ENCODE data around the gene CYTH3. TPM values are rescaled to one million over a fixed set of nuclear protein-coding genes. Genes with fewer than 3 reads are reported as not detected.

The CYTH3 gene
- total and polyA plus RNA-seq, 9 of the 15 experiments (the other 6 are each of a cell fraction or from before 2014, with no cell fraction given) = 0.25 to 15.2 (median 11.4) TPM

DNA sequence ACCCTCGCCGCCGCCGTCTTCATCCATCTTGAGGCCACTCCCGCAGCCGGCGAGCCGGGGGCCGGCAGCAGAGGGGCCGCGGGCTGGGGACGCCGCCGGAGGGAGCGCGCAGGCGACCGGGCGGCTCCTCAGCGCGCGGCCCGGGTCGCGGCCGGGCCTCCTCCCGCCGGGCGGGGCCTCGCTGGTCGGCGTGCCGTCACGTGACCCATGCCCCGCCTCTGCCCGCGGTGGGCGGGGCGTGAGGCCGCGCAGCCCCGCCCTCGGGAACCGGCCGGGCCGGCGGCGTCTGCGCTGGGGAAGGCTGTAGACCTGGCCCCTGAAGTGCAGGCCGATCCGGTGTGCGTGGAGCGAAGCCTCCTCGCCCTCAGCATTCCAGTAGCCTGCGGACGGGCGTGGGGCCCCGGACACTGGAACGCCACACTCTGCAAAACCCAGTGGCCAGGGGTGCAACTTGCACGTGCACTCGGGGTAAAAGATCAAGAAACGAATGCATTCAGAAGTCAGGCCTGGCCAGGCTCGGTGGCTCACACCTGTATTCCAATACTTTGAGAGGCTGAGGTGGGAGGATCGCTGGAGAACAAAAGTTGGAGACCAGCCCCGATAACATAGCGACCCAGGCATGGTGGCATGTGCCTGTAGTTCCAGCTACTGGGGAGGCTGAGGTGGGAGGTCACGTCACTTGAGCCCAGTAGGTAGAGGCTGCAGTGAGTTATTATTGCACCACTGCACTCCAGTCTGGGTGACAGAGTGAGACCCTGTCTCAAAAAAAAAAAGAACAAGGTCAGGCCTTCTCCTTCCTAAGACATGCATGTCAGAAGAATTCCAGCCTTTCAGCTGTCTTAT is at the start of gene CYTH3 (continued):
- TF ChIP-seq, protein P1, sequence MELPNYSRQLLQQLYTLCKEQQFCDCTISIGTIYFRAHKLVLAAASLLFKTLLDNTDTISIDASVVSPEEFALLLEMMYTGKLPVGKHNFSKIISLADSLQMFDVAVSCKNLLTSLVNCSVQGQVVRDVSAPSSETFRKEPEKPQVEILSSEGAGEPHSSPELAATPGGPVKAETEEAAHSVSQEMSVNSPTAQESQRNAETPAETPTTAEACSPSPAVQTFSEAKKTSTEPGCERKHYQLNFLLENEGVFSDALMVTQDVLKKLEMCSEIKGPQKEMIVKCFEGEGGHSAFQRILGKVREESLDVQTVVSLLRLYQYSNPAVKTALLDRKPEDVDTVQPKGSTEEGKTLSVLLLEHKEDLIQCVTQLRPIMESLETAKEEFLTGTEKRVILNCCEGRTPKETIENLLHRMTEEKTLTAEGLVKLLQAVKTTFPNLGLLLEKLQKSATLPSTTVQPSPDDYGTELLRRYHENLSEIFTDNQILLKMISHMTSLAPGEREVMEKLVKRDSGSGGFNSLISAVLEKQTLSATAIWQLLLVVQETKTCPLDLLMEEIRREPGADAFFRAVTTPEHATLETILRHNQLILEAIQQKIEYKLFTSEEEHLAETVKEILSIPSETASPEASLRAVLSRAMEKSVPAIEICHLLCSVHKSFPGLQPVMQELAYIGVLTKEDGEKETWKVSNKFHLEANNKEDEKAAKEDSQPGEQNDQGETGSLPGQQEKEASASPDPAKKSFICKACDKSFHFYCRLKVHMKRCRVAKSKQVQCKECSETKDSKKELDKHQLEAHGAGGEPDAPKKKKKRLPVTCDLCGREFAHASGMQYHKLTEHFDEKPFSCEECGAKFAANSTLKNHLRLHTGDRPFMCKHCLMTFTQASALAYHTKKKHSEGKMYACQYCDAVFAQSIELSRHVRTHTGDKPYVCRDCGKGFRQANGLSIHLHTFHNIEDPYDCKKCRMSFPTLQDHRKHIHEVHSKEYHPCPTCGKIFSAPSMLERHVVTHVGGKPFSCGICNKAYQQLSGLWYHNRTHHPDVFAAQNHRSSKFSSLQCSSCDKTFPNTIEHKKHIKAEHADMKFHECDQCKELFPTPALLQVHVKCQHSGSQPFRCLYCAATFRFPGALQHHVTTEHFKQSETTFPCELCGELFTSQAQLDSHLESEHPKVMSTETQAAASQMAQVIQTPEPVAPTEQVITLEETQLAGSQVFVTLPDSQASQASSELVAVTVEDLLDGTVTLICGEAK (IDR thresholded peaks at IDR 0.05) = 0 out of 2 replicates have a peak, but pooled peaks have one; percentile 38
- TF ChIP-seq, protein P1 (CRISPR knock-in tag; IDR thresholded peaks at IDR 0.05) = no peak
- TF ChIP-seq ZNF239 (CRISPR knock-in tag; IDR thresholded peaks at IDR 0.05) (no peak), TOE1 (IDR thresholded peaks at IDR 0.05; ENCODE audit: borderline replicate concordance) (peak; percentile 81; the same call in 1 of the 2 replicates), TOE1 (CRISPR knock-in tag; IDR thresholded peaks at IDR 0.05; ENCODE audit: borderline replicate concordance, low read depth) (no peak), SUPT5H (IDR thresholded peaks at IDR 0.05) (0 out of 2 replicates have a peak, but pooled peaks have one; percentile 27), NR2C2 (CRISPR knock-in tag; IDR thresholded peaks at IDR 0.05) (no peak), NR2C2 (tag; IDR thresholded peaks at IDR 0.05) (peak; percentile 23; the same call in 1 of the 2 replicates)
- TF ChIP-seq, protein P2, sequence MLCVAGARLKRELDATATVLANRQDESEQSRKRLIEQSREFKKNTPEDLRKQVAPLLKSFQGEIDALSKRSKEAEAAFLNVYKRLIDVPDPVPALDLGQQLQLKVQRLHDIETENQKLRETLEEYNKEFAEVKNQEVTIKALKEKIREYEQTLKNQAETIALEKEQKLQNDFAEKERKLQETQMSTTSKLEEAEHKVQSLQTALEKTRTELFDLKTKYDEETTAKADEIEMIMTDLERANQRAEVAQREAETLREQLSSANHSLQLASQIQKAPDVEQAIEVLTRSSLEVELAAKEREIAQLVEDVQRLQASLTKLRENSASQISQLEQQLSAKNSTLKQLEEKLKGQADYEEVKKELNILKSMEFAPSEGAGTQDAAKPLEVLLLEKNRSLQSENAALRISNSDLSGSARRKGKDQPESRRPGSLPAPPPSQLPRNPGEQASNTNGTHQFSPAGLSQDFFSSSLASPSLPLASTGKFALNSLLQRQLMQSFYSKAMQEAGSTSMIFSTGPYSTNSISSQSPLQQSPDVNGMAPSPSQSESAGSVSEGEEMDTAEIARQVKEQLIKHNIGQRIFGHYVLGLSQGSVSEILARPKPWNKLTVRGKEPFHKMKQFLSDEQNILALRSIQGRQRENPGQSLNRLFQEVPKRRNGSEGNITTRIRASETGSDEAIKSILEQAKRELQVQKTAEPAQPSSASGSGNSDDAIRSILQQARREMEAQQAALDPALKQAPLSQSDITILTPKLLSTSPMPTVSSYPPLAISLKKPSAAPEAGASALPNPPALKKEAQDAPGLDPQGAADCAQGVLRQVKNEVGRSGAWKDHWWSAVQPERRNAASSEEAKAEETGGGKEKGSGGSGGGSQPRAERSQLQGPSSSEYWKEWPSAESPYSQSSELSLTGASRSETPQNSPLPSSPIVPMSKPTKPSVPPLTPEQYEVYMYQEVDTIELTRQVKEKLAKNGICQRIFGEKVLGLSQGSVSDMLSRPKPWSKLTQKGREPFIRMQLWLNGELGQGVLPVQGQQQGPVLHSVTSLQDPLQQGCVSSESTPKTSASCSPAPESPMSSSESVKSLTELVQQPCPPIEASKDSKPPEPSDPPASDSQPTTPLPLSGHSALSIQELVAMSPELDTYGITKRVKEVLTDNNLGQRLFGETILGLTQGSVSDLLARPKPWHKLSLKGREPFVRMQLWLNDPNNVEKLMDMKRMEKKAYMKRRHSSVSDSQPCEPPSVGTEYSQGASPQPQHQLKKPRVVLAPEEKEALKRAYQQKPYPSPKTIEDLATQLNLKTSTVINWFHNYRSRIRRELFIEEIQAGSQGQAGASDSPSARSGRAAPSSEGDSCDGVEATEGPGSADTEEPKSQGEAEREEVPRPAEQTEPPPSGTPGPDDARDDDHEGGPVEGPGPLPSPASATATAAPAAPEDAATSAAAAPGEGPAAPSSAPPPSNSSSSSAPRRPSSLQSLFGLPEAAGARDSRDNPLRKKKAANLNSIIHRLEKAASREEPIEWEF (CRISPR knock-in tag; IDR thresholded peaks at IDR 0.05) = no peak
- TF ChIP-seq, protein P3, sequence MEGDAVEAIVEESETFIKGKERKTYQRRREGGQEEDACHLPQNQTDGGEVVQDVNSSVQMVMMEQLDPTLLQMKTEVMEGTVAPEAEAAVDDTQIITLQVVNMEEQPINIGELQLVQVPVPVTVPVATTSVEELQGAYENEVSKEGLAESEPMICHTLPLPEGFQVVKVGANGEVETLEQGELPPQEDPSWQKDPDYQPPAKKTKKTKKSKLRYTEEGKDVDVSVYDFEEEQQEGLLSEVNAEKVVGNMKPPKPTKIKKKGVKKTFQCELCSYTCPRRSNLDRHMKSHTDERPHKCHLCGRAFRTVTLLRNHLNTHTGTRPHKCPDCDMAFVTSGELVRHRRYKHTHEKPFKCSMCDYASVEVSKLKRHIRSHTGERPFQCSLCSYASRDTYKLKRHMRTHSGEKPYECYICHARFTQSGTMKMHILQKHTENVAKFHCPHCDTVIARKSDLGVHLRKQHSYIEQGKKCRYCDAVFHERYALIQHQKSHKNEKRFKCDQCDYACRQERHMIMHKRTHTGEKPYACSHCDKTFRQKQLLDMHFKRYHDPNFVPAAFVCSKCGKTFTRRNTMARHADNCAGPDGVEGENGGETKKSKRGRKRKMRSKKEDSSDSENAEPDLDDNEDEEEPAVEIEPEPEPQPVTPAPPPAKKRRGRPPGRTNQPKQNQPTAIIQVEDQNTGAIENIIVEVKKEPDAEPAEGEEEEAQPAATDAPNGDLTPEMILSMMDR (IDR thresholded peaks at IDR 0.05 in 2 of 3, conservative IDR thresholded peaks at IDR 0.05 in 1 of 3; ENCODE audit: insufficient read depth in 2 of 3, low read depth in 1 of 3, low read length in 3 of 3) = no peak

All from K562 (cell line).